ENCODE results near the gene RTCA. TPM values are rescaled to one million over a fixed set of nuclear protein-coding genes. Genes with fewer than 3 reads are reported as not detected.

The RTCA gene
- 18.8 TPM for polyA plus RNA-seq (2013, experiment 1 of 2)
- 18.2 TPM for polyA plus RNA-seq (2013, experiment 2 of 2)

- H3K23ac ChIP-seq (ENCODE audit: low read depth, low read length, poor library complexity), result peak within 1 kb of the TSS; percentile 18
- H3K14ac ChIP-seq (ENCODE audit: low read length), result peak within 1 kb of the TSS; percentile 57
- H3K27ac ChIP-seq (replicated peaks; ENCODE audit: low read length), result peak within 1 kb of the TSS; percentile 67
- H2BK12ac ChIP-seq (ENCODE audit: low read length), result no peak within 1 kb of the TSS
- DNase-seq (ENCODE audit: low spot score), result peak; percentile 92
- peaks cover 3% of the 10 kb centered on the region for H3K79me1 ChIP-seq (ENCODE audit: low read depth, low read length)
- H2BK15ac ChIP-seq (ENCODE audit: low read length), result no peak within 1 kb of the TSS
- H3K4ac ChIP-seq (ENCODE audit: low read length), result no peak within 1 kb of the TSS
- peak within 1 kb of the TSS; percentile 71 to 96 for H3K4me3 ChIP-seq (ENCODE audit: low read length in 2 of 2)
- peak within 1 kb of the TSS; percentile 6 for H2AK5ac ChIP-seq (ENCODE audit: low read depth, low read length)
- H3K27me3 ChIP-seq (ENCODE audit: control insufficient read depth in 3 of 3, insufficient read depth in 3 of 3, low read depth in 1 of 3, low read length in 3 of 3), result no peaks in the 10 kb centered on the region
- H2BK5ac ChIP-seq (ENCODE audit: low read length), result peak within 1 kb of the TSS; percentile 79
- H4K91ac ChIP-seq (ENCODE audit: low read depth, low read length, poor library complexity), result no peak within 1 kb of the TSS
- peaks cover 0 to 9% of the 10 kb centered on the region in 2 donors for H3K4me1 ChIP-seq (ENCODE audit: control insufficient read depth in 2 of 2, insufficient read depth in 1 of 2, low read depth in 1 of 2, low read length in 2 of 2)
- H3K36me3 ChIP-seq (replicated peaks in 1 of 2; ENCODE audit: control insufficient read depth in 2 of 2, insufficient read depth in 2 of 2, low read length in 2 of 2), result peaks cover 15 to 45% of the 10 kb centered on the region in 2 donors
- peak within 1 kb of the TSS; percentile 93 for H3K18ac ChIP-seq (ENCODE audit: low read length)
- H2AFZ ChIP-seq (ENCODE audit: low read length), result peak within 1 kb of the TSS; percentile 82
- peak within 1 kb of the TSS; percentile 93 for H3K9ac ChIP-seq (ENCODE audit: low read depth, low read length, poor library complexity)
- H3K4me2 ChIP-seq (ENCODE audit: insufficient read depth, low read length, poor library complexity, severe bottlenecking), result peak within 1 kb of the TSS; percentile 94
- no peak within 1 kb of the TSS for H2BK120ac ChIP-seq (ENCODE audit: low read depth, low read length)
- H3K9me3 ChIP-seq (replicated peaks in 1 of 2; ENCODE audit: control insufficient read depth in 2 of 2, insufficient read depth in 1 of 2, low read depth in 1 of 2, low read length in 2 of 2), result peaks cover 0 to 12% of the 10 kb centered on the region in 2 donors
- peak within 1 kb of the TSS; percentile 92 for H4K8ac ChIP-seq (ENCODE audit: low read depth, low read length)
- WGBS, 2 donors (ENCODE audit: extremely low coverage in 2 of 2, insufficient read length in 2 of 2, insufficient replicate concordance in 1 of 2), result no CpG with 5 or more reads among the region's 53 CpGs
Measured at GRCh38 chr1:100265931-100266740, at the start of gene RTCA. TSS of gene RTCA (plus strand) at chr1:100266216. CDS start at chr1:100266376, 160 bp downstream.

GRCh38 chr1:100217834-100218233, 48.2 kb upstream of the RTCA start:
- no peak overlapping the region for H3K4me3 ChIP-seq (ENCODE audit: low read length in 2 of 2)

GRCh38 chr1:100219457-100219856, 46.6 kb upstream of the RTCA start:
- H3K27ac ChIP-seq (replicated peaks; ENCODE audit: low read length), result no peak overlapping the region
- H2BK15ac ChIP-seq (ENCODE audit: low read length), result no peak overlapping the region
- H3K4me2 ChIP-seq (ENCODE audit: insufficient read depth, low read length, poor library complexity, severe bottlenecking), result no peak overlapping the region
- no peaks in the 10 kb centered on the region for H3K27me3 ChIP-seq (ENCODE audit: control insufficient read depth in 3 of 3, insufficient read depth in 3 of 3, low read depth in 1 of 3, low read length in 3 of 3)
- H2AFZ ChIP-seq (ENCODE audit: low read length), result no peak overlapping the region
- no CpG with 5 or more reads among the region's 6 CpGs for WGBS, 2 donors (ENCODE audit: extremely low coverage in 2 of 2, insufficient read length in 2 of 2, insufficient replicate concordance in 1 of 2)
- no peak overlapping the region for H3K4ac ChIP-seq (ENCODE audit: low read length)
- H3K14ac ChIP-seq (ENCODE audit: low read length), result no peak overlapping the region
- H3K23ac ChIP-seq (ENCODE audit: low read depth, low read length, poor library complexity), result no peak overlapping the region
- H3K79me1 ChIP-seq (ENCODE audit: low read depth, low read length), result no peaks in the 10 kb centered on the region
- no peak overlapping the region for H4K8ac ChIP-seq (ENCODE audit: low read depth, low read length)
- H2AK5ac ChIP-seq (ENCODE audit: low read depth, low read length), result no peak overlapping the region
- H3K4me1 ChIP-seq (ENCODE audit: control insufficient read depth in 2 of 2, insufficient read depth in 1 of 2, low read depth in 1 of 2, low read length in 2 of 2), result no peaks in the 10 kb centered on the region
- H2BK120ac ChIP-seq (ENCODE audit: low read depth, low read length), result no peak overlapping the region
- no peaks in the 10 kb centered on the region for H3K9me3 ChIP-seq (replicated peaks in 1 of 2; ENCODE audit: control insufficient read depth in 2 of 2, insufficient read depth in 1 of 2, low read depth in 1 of 2, low read length in 2 of 2)
- no peak overlapping the region for H2BK5ac ChIP-seq (ENCODE audit: low read length)
- H3K18ac ChIP-seq (ENCODE audit: low read length), result no peak overlapping the region
- no peak overlapping the region for H2BK12ac ChIP-seq (ENCODE audit: low read length)
- no peak overlapping the region for H3K4me3 ChIP-seq (ENCODE audit: low read length in 2 of 2)
- H3K9ac ChIP-seq (ENCODE audit: low read depth, low read length, poor library complexity), result no peak overlapping the region
- no peak overlapping the region for H4K91ac ChIP-seq (ENCODE audit: low read depth, low read length, poor library complexity)
- H3K36me3 ChIP-seq (replicated peaks in 1 of 2; ENCODE audit: control insufficient read depth in 2 of 2, insufficient read depth in 2 of 2, low read length in 2 of 2), result peaks cover 5 to 64% of the 10 kb centered on the region in 2 donors
- no peak for DNase-seq (ENCODE audit: low spot score)

More at GRCh38 chr1:100217834-100218233, 48.2 kb upstream of the RTCA start:
- no peak overlapping the region for H2AK5ac ChIP-seq (ENCODE audit: low read depth, low read length)
- H2BK120ac ChIP-seq (ENCODE audit: low read depth, low read length), result no peak overlapping the region
- H3K14ac ChIP-seq (ENCODE audit: low read length), result no peak overlapping the region
- no peaks in the 10 kb centered on the region for H3K27me3 ChIP-seq (ENCODE audit: control insufficient read depth in 3 of 3, insufficient read depth in 3 of 3, low read depth in 1 of 3, low read length in 3 of 3)
- H2BK12ac ChIP-seq (ENCODE audit: low read length), result no peak overlapping the region
- no peak overlapping the region for H3K9ac ChIP-seq (ENCODE audit: low read depth, low read length, poor library complexity)
- no peak for DNase-seq (ENCODE audit: low spot score)
- no peak overlapping the region for H2AFZ ChIP-seq (ENCODE audit: low read length)
- H2BK15ac ChIP-seq (ENCODE audit: low read length), result no peak overlapping the region
- no peaks in the 10 kb centered on the region for H3K9me3 ChIP-seq (replicated peaks in 1 of 2; ENCODE audit: control insufficient read depth in 2 of 2, insufficient read depth in 1 of 2, low read depth in 1 of 2, low read length in 2 of 2)
- H4K91ac ChIP-seq (ENCODE audit: low read depth, low read length, poor library complexity), result no peak overlapping the region
- no peak overlapping the region for H3K4me2 ChIP-seq (ENCODE audit: insufficient read depth, low read length, poor library complexity, severe bottlenecking)
- no peak overlapping the region for H3K27ac ChIP-seq (replicated peaks; ENCODE audit: low read length)
- no CpG with 5 or more reads among the region's 2 CpGs for WGBS, 2 donors (ENCODE audit: extremely low coverage in 2 of 2, insufficient read length in 2 of 2, insufficient replicate concordance in 1 of 2)
- no peak overlapping the region for H3K4ac ChIP-seq (ENCODE audit: low read length)
- H3K4me1 ChIP-seq (ENCODE audit: control insufficient read depth in 2 of 2, insufficient read depth in 1 of 2, low read depth in 1 of 2, low read length in 2 of 2), result no peaks in the 10 kb centered on the region
- H2BK5ac ChIP-seq (ENCODE audit: low read length), result no peak overlapping the region
- H4K8ac ChIP-seq (ENCODE audit: low read depth, low read length), result no peak overlapping the region
- H3K79me1 ChIP-seq (ENCODE audit: low read depth, low read length), result no peaks in the 10 kb centered on the region
- no peak overlapping the region for H3K18ac ChIP-seq (ENCODE audit: low read length)
- peaks cover 5 to 78% of the 10 kb centered on the region in 2 donors for H3K36me3 ChIP-seq (replicated peaks in 1 of 2; ENCODE audit: control insufficient read depth in 2 of 2, insufficient read depth in 2 of 2, low read length in 2 of 2)
- no peak overlapping the region for H3K23ac ChIP-seq (ENCODE audit: low read depth, low read length, poor library complexity)

GRCh38 chr1:100219883-100220282, 46.1 kb upstream of the RTCA start:
- no peak for DNase-seq (ENCODE audit: low spot score)
- Histone ChIP-seq H2BK5ac (ENCODE audit: low read length) (no peak overlapping the region), H2AFZ (ENCODE audit: low read length) (no peak overlapping the region), H3K14ac (ENCODE audit: low read length) (no peak overlapping the region), H3K9ac (ENCODE audit: low read depth, low read length, poor library complexity) (no peak overlapping the region), H4K91ac (ENCODE audit: low read depth, low read length, poor library complexity) (no peak overlapping the region), H2BK120ac (ENCODE audit: low read depth, low read length) (no peak overlapping the region), H3K27me3 (ENCODE audit: control insufficient read depth in 3 of 3, insufficient read depth in 3 of 3, low read depth in 1 of 3, low read length in 3 of 3) (no peaks in the 10 kb centered on the region), H3K79me1 (ENCODE audit: low read depth, low read length) (no peaks in the 10 kb centered on the region), H3K27ac (replicated peaks; ENCODE audit: low read length) (no peak overlapping the region), H3K9me3 (replicated peaks in 1 of 2; ENCODE audit: control insufficient read depth in 2 of 2, insufficient read depth in 1 of 2, low read depth in 1 of 2, low read length in 2 of 2) (no peaks in the 10 kb centered on the region), H3K18ac (ENCODE audit: low read length) (no peak overlapping the region), H2BK15ac (ENCODE audit: low read length) (no peak overlapping the region), H2AK5ac (ENCODE audit: low read depth, low read length) (no peak overlapping the region), H3K36me3 (replicated peaks in 1 of 2; ENCODE audit: control insufficient read depth in 2 of 2, insufficient read depth in 2 of 2, low read length in 2 of 2) (peaks cover 5 to 59% of the 10 kb centered on the region in 2 donors), H3K4ac (ENCODE audit: low read length) (no peak overlapping the region), H3K23ac (ENCODE audit: low read depth, low read length, poor library complexity) (no peak overlapping the region), H3K4me2 (ENCODE audit: insufficient read depth, low read length, poor library complexity, severe bottlenecking) (no peak overlapping the region), H2BK12ac (ENCODE audit: low read length) (no peak overlapping the region), H4K8ac (ENCODE audit: low read depth, low read length) (no peak overlapping the region), H3K4me3 (ENCODE audit: low read length in 2 of 2) (no peak overlapping the region), H3K4me1 (ENCODE audit: control insufficient read depth in 2 of 2, insufficient read depth in 1 of 2, low read depth in 1 of 2, low read length in 2 of 2) (no peaks in the 10 kb centered on the region)
- no CpG with 5 or more reads among the region's 2 CpGs for WGBS, 2 donors (ENCODE audit: extremely low coverage in 2 of 2, insufficient read length in 2 of 2, insufficient replicate concordance in 1 of 2)
